ENCODE measurements around the gene CD2.

DNA sequence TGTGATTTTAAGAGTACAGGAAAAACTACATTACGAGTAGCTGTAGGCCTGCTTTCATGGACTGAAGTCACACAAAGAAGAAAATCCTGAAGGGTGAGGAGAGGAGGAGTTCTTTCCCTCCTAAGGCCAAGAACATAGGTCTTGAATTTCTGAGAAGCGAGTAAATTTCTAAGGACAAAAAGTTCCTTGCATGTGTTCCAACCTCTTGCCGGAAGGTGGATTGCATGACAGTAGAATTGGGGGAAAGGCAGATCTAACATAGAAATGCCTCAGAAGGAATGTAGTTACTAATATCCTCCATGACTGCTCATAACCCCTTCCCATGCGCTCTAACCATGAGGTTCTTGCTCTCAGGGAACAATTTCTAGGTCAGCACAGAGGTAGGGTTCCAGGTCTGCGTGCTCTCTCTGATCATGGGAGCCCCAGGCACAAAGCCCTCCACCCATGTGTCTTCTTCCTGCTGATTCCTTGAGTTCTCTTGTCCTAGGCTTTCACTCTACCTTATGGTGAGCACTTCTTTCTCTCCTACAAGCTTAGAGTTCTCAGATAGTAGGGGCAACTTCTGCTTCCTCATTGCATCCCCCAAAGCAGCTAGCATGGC is 13.7 kb downstream of the CD2 start:
- TF ChIP-seq EZH2 (IDR thresholded peaks at IDR 0.05; ENCODE audit: borderline replicate concordance, low read depth, low read length, severe bottlenecking) = no peak
- TF ChIP-seq, protein P1, sequence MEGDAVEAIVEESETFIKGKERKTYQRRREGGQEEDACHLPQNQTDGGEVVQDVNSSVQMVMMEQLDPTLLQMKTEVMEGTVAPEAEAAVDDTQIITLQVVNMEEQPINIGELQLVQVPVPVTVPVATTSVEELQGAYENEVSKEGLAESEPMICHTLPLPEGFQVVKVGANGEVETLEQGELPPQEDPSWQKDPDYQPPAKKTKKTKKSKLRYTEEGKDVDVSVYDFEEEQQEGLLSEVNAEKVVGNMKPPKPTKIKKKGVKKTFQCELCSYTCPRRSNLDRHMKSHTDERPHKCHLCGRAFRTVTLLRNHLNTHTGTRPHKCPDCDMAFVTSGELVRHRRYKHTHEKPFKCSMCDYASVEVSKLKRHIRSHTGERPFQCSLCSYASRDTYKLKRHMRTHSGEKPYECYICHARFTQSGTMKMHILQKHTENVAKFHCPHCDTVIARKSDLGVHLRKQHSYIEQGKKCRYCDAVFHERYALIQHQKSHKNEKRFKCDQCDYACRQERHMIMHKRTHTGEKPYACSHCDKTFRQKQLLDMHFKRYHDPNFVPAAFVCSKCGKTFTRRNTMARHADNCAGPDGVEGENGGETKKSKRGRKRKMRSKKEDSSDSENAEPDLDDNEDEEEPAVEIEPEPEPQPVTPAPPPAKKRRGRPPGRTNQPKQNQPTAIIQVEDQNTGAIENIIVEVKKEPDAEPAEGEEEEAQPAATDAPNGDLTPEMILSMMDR (IDR thresholded peaks at IDR 0.05; ENCODE audit: borderline replicate concordance, extremely low read depth, low read length, poor library complexity, severe bottlenecking) = no peak
